Astrocyte (in vitro differentiated cells and primary cell): ENCODE data around the gene ENOX2. TPM values are rescaled to one million over a fixed set of nuclear protein-coding genes. Genes with fewer than 3 reads are reported as not detected.

Experiments used
- DNase-seq: peaks from one replicate; pipeline ENCODE4 v3.0.0-alpha.2; 2010; ENCODE audit warnings: low read depth
- FAIRE-seq: peaks from 2 replicates; lab custom pipeline; 2011; peaks lifted over from hg19 to GRCh38; lab: Jason Lieb, UNC
- H2AFZ ChIP-seq: 2 replicates; pipeline ENCODE4 v1.6.0; 2012; ENCODE audit warnings: low read depth, low read length, inconsistent platforms
- H3K27ac ChIP-seq: 2 replicates; pipeline ENCODE4 v1.5.1; 2011; ENCODE audit warnings: low read depth, low read length, inconsistent platforms
- H3K27me3 ChIP-seq: 2 replicates; pipeline ENCODE4 v1.6.0; 2011; ENCODE audit warnings: low read length, inconsistent platforms; ENCODE audit not compliant: insufficient read depth
- H3K36me3 ChIP-seq: 2 replicates; pipeline ENCODE4 v1.5.1; 2011; ENCODE audit warnings: low read length, inconsistent platforms; ENCODE audit not compliant: insufficient read depth
- H3K4me1 ChIP-seq: 2 replicates; pipeline ENCODE4 v1.5.1; 2011; ENCODE audit warnings: low read length, inconsistent platforms; ENCODE audit not compliant: insufficient read depth
- H3K4me2 ChIP-seq: 2 replicates; pipeline ENCODE4 v1.6.0; 2012; ENCODE audit warnings: low read length, inconsistent platforms
- H3K4me3 ChIP-seq: 2 replicates; pipeline ENCODE4 v1.5.1; 2011; ENCODE audit warnings: low read depth, mild to moderate bottlenecking, low read length, inconsistent platforms; ENCODE audit not compliant: insufficient read depth
- H3K79me2 ChIP-seq: 2 replicates; pipeline ENCODE4 v1.6.0; 2012; ENCODE audit warnings: mild to moderate bottlenecking, low read length, inconsistent platforms; ENCODE audit not compliant: insufficient read depth
- H3K9ac ChIP-seq: 2 replicates; pipeline ENCODE4 v1.6.0; 2012; ENCODE audit warnings: mild to moderate bottlenecking, low read length, inconsistent platforms
- H3K9me3 ChIP-seq: 2 replicates; pipeline ENCODE4 v1.5.1; 2012; ENCODE audit warnings: low read depth, mild to moderate bottlenecking, low read length, inconsistent platforms; ENCODE audit not compliant: insufficient read depth
- H4K20me1 ChIP-seq: 2 replicates; pipeline ENCODE4 v1.6.0; 2012; ENCODE audit warnings: low read length, inconsistent platforms; ENCODE audit not compliant: insufficient read depth
- H3K27ac Mint-ChIP-seq: one replicate; pipeline ENCODE4 v1.8.0; 2021; ENCODE audit warnings: mild to moderate bottlenecking, mixed read lengths; ENCODE audit not compliant: unreplicated experiment
- H3K27me3 Mint-ChIP-seq: one replicate; pipeline ENCODE4 v1.8.0; 2021; ENCODE audit warnings: low read depth, mixed read lengths; ENCODE audit not compliant: unreplicated experiment
- H3K36me3 Mint-ChIP-seq: one replicate; pipeline ENCODE4 v1.8.0; 2021; ENCODE audit warnings: low read depth, mixed read lengths; ENCODE audit not compliant: unreplicated experiment
- H3K4me1 Mint-ChIP-seq: one replicate; pipeline ENCODE4 v1.8.0; 2021; ENCODE audit warnings: low read depth, mixed read lengths; ENCODE audit not compliant: unreplicated experiment
- H3K4me3 Mint-ChIP-seq: one replicate; pipeline ENCODE4 v1.8.0; 2021; ENCODE audit warnings: mild to moderate bottlenecking, moderate library complexity, mixed read lengths; ENCODE audit not compliant: unreplicated experiment
- H3K9me3 Mint-ChIP-seq: one replicate; pipeline ENCODE4 v1.8.0; 2021; ENCODE audit warnings: mild to moderate bottlenecking, mixed read lengths; ENCODE audit not compliant: unreplicated experiment
- CTCF ChIP-seq: IDR thresholded peaks from 2 replicates; pipeline ENCODE4 v1.5.1; 2011; ENCODE audit warnings: low read depth, mild to moderate bottlenecking, inconsistent platforms, low read length, moderate library complexity; ENCODE audit not compliant: insufficient read depth
- EZH2 ChIP-seq: IDR thresholded peaks from 2 replicates; pipeline ENCODE4 v1.6.1; 2012; ENCODE audit warnings: mild to moderate bottlenecking, low read length, inconsistent platforms; ENCODE audit not compliant: insufficient read depth
- total RNA-seq: library from RNA; stranded (reverse); gene quantifications from 2 replicates; pipeline ENCODE4 v1.2.1, GENCODE V29; 2021

The ENOX2 gene
- total RNA-seq, 1 donor from 2014 or later, result 9.4 TPM

DNA sequence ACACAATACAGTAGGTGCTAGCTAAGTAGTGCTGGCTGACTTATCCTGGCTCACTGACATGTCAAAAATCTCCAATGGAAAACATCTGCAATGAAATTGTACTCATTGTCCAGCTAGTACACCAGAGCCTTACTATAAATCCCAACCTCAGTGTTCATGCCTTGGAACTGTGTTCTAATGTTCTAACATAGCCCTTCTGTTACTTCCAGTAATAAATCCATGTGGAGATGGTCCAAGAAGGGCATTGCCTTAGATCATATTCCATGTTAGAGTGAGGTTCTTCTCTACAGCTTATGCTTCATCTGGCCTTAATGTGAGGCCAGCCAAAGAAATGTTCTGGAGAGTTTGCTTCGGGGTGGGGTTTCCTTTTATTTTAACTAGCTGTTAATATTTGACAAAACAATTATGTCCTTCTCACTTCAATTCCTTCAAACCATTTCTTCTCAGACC lies 25.1 kb downstream of the ENOX2 start:
- no peak overlapping the region for H3K4me3 ChIP-seq
- H3K9me3 ChIP-seq, result no peaks in the 10 kb centered on the region
- H3K4me1 ChIP-seq, result peaks cover 12% of the 10 kb centered on the region
- FAIRE-seq (peak; percentile 98), DNase-seq (no peak)
- H2AFZ ChIP-seq, result no peak overlapping the region
- H4K20me1 ChIP-seq, result no peaks in the 10 kb centered on the region
- H3K9me3 Mint-ChIP-seq, result peaks cover 2% of the 10 kb centered on the region
- no peaks in the 10 kb centered on the region for H3K36me3 ChIP-seq
- H3K27me3 Mint-ChIP-seq, result no peaks in the 10 kb centered on the region
- no peaks in the 10 kb centered on the region for H3K79me2 ChIP-seq
- no peaks in the 10 kb centered on the region for H3K36me3 Mint-ChIP-seq
- TF ChIP-seq EZH2, result no peak
- no peak for TF ChIP-seq CTCF
- H3K27me3 ChIP-seq, result no peaks in the 10 kb centered on the region
- H3K27ac Mint-ChIP-seq, result peak overlapping the region; percentile 75
- H3K4me2 ChIP-seq, result no peak overlapping the region
- no peak overlapping the region for H3K27ac ChIP-seq
- H3K4me3 Mint-ChIP-seq, result no peak overlapping the region
- H3K9ac ChIP-seq, result no peak overlapping the region
- H3K4me1 Mint-ChIP-seq, result peaks cover 26% of the 10 kb centered on the region

GRCh38 chrX:130876226-130876625 lies 26.8 kb downstream of the ENOX2 start:
- peaks cover 12% of the 10 kb centered on the region for H3K4me1 ChIP-seq
- Mint-ChIP-seq H3K36me3 (no peaks in the 10 kb centered on the region), H3K4me1 (peaks cover 26% of the 10 kb centered on the region), H3K9me3 (peaks cover 3% of the 10 kb centered on the region), H3K27ac (no peak overlapping the region), H3K4me3 (no peak overlapping the region), H3K27me3 (no peaks in the 10 kb centered on the region)
- no peak overlapping the region for H2AFZ ChIP-seq
- H4K20me1 ChIP-seq, result no peaks in the 10 kb centered on the region
- H3K27me3 ChIP-seq, result no peaks in the 10 kb centered on the region
- FAIRE-seq (no peak), DNase-seq (no peak)
- no peaks in the 10 kb centered on the region for H3K36me3 ChIP-seq
- H3K4me3 ChIP-seq, result no peak overlapping the region
- H3K27ac ChIP-seq, result no peak overlapping the region
- TF ChIP-seq CTCF (no peak), EZH2 (no peak)
- H3K79me2 ChIP-seq, result no peaks in the 10 kb centered on the region
- no peak overlapping the region for H3K9ac ChIP-seq
- H3K4me2 ChIP-seq, result no peak overlapping the region
- H3K9me3 ChIP-seq, result no peaks in the 10 kb centered on the region

- Mint-ChIP-seq H3K36me3 (no peaks in the 10 kb centered on the region), H3K27ac (no peak overlapping the region), H3K27me3 (no peaks in the 10 kb centered on the region), H3K4me3 (no peak overlapping the region), H3K4me1 (peaks cover 19% of the 10 kb centered on the region), H3K9me3 (peaks cover 3% of the 10 kb centered on the region)
- TF ChIP-seq EZH2 (no peak), CTCF (no peak)
- Histone ChIP-seq H3K36me3 (no peaks in the 10 kb centered on the region), H3K27me3 (no peaks in the 10 kb centered on the region), H3K4me1 (peaks cover 6% of the 10 kb centered on the region), H4K20me1 (no peaks in the 10 kb centered on the region), H3K27ac (no peak overlapping the region), H3K4me2 (peak overlapping the region; percentile 19), H3K4me3 (no peak overlapping the region), H3K79me2 (no peaks in the 10 kb centered on the region), H3K9ac (no peak overlapping the region), H2AFZ (no peak overlapping the region), H3K9me3 (no peaks in the 10 kb centered on the region)
- FAIRE-seq (no peak), DNase-seq (peak; percentile 51)
Measured at GRCh38 chrX:130874751-130875150, 28.3 kb downstream of the ENOX2 start.
